Measurements from ENCODE around the gene DCLK1. TPM values are rescaled to one million over a fixed set of nuclear protein-coding genes. Genes with fewer than 3 reads are reported as not detected.

DCLK1 gene
- total and polyA plus RNA-seq, 10 of the 15 experiments (the other 5 are each of a cell fraction or from before 2014, with no cell fraction given), result not detected

GRCh38 chr13:35720290-35720689, 410.9 kb downstream of the DCLK1 start:
- Histone ChIP-seq H3K79me2 (ENCODE audit: control insufficient read depth, insufficient read depth, low read length) (no peaks in the 10 kb centered on the region), H3K36me3 (ENCODE audit: control insufficient read depth in 2 of 2, insufficient read depth in 2 of 2, low read length in 1 of 2) (no peaks in the 10 kb centered on the region), H3K4me3 (no peak overlapping the region), H3K27ac (ENCODE audit: control insufficient read depth, insufficient read depth) (no peak overlapping the region), H2AFZ (ENCODE audit: control insufficient read depth, low read depth, low read length) (no peak overlapping the region), H3K27me3 (replicated peaks in 1 of 2; ENCODE audit: control insufficient read depth in 2 of 2, insufficient read depth in 2 of 2, low read length in 1 of 2) (no peaks in the 10 kb centered on the region; a peak in 1 of 4 replicates), H3K9ac (ENCODE audit: control insufficient read depth, insufficient read depth, low read length) (no peak overlapping the region), H3K9me3 (replicated peaks; ENCODE audit: control insufficient read depth, insufficient read depth, low read length) (no peaks in the 10 kb centered on the region), H4K20me1 (ENCODE audit: control insufficient read depth, insufficient read depth) (no peaks in the 10 kb centered on the region), H3K4me2 (ENCODE audit: control insufficient read depth, insufficient read depth) (no peak overlapping the region), H3K4me1 (ENCODE audit: control insufficient read depth, insufficient read depth, low read length) (no peaks in the 10 kb centered on the region)
- POLR2A ChIA-PET, result no interaction called here
- TF ChIP-seq NBN (IDR thresholded peaks at IDR 0.05), result no peak
- no peak for TF ChIP-seq ELK1 (IDR thresholded peaks at IDR 0.05; ENCODE audit: low read depth, low read length)
- TF ChIP-seq ZBTB40 (IDR thresholded peaks at IDR 0.05; ENCODE audit: borderline replicate concordance), result no peak
- BruUV-seq (replicated peaks), result no TSS peak
- in situ Hi-C loops (cut with MboI) (no loop called here), intact Hi-C loops (cut with micrococcal nuclease; ENCODE audit: unreplicated experiment) (loop anchor here (2.0 to 5.0 kb wide), 2 partner anchors 67 to 89 kb away; no protein-coding TSS in a partner anchor)
- DNase-seq (ENCODE audit: low read depth, low spot score) (no peak), ATAC-seq (no peak), FAIRE-seq (no peak)
- RAD21 ChIA-PET (ENCODE audit: unreplicated experiment), result no interaction called here
- SMC1A ChIA-PET (ENCODE audit: uncharacterized antibody, unreplicated experiment), result no interaction called here
- CTCF ChIA-PET, result interaction anchor here (1.5 kb wide), 1 partner anchor 48 kb away, joined by 3 read pairs; no protein-coding TSS in a partner anchor
- WGBS (ENCODE audit: insufficient coverage, insufficient replicate concordance, low lambda C conversion rate, missing lambda C conversion rate), result 44% methylated on average over 5 of the region's 5 CpGs

Other genes starting within 250 kb of the DCLK1 start
- gene SOHLH2, start 83.2 kb upstream of the DCLK1 start, total RNA-seq (2014; rRNA removed), result not detected in 2 replicates
- not detected in 2 replicates for gene SOHLH2, start 83.2 kb upstream of the DCLK1 start, total RNA-seq (2014; rRNA removed; fragmentation: Illumina TruSeq; extraction: Trizol)
- gene SOHLH2, start 83.2 kb upstream of the DCLK1 start, total RNA-seq (2021), result not detected in 2 replicates
- gene SOHLH2, start 83.2 kb upstream of the DCLK1 start, polyA plus RNA-seq (2011; rRNA removed), result 2.4 TPM in 2 replicates
- 0.08 TPM in 1 of 2 replicates, not detected in the other for gene SOHLH2, start 83.2 kb upstream of the DCLK1 start, polyA plus RNA-seq (2014; fragmentation: Illumina TruSeq; extraction: Trizol)
- gene SOHLH2, start 83.2 kb upstream of the DCLK1 start, polyA plus RNA-seq (2014; fragmentation: Nextera tagmentation; extraction: Ambion mirVana), result not detected
- not detected in 2 replicates for gene SOHLH2, start 83.2 kb upstream of the DCLK1 start, polyA plus RNA-seq (2014; rRNA removed)
- gene SOHLH2, start 83.2 kb upstream of the DCLK1 start, polyA plus RNA-seq (2016; fragmentation: Nextera tagmentation; extraction: Ambion mirVana), result not detected
- 0.22 TPM in 1 of 2 replicates, not detected in the other for gene CCDC169, start 166.4 kb upstream of the DCLK1 start, total RNA-seq (2014; rRNA removed)
- gene CCDC169, start 166.4 kb upstream of the DCLK1 start, total RNA-seq (2014; rRNA removed; fragmentation: Illumina TruSeq; extraction: Trizol), result 0.13 TPM in 1 of 2 replicates, not detected in the other
- not detected in 2 replicates for gene CCDC169, start 166.4 kb upstream of the DCLK1 start, total RNA-seq (2021)
- gene CCDC169, start 166.4 kb upstream of the DCLK1 start, polyA plus RNA-seq (2011; rRNA removed), result 1.4 and 1.7 TPM in 2 replicates
- gene CCDC169, start 166.4 kb upstream of the DCLK1 start, polyA plus RNA-seq (2014; fragmentation: Illumina TruSeq; extraction: Trizol), result 0.24 TPM in 1 of 2 replicates, not detected in the other
- gene CCDC169, start 166.4 kb upstream of the DCLK1 start, polyA plus RNA-seq (2014; fragmentation: Nextera tagmentation; extraction: Ambion mirVana), result under 1 TPM; 0.13 to 0.37 TPM
- gene CCDC169, start 166.4 kb upstream of the DCLK1 start, polyA plus RNA-seq (2014; rRNA removed), result not detected in 2 replicates
- under 1 TPM in 1 of 2 experiments, not detected in 1; 0.25 TPM for gene CCDC169, start 166.4 kb upstream of the DCLK1 start, polyA plus RNA-seq (2016; fragmentation: Nextera tagmentation; extraction: Ambion mirVana)
- 20.9 and 22.1 TPM in 2 replicates for gene SPART, start 215.0 kb upstream of the DCLK1 start, total RNA-seq (2014; rRNA removed)
- 48.3 and 50.0 TPM in 2 replicates for gene SPART, start 215.0 kb upstream of the DCLK1 start, total RNA-seq (2014; rRNA removed; fragmentation: Illumina TruSeq; extraction: Trizol)
- gene SPART, start 215.0 kb upstream of the DCLK1 start, total RNA-seq (2021), result 35.6 and 36.2 TPM in 2 replicates
- 52.2 and 63.5 TPM in 2 replicates for gene SPART, start 215.0 kb upstream of the DCLK1 start, polyA plus RNA-seq (2011; rRNA removed)
- 74.6 and 105 TPM in 2 replicates for gene SPART, start 215.0 kb upstream of the DCLK1 start, polyA plus RNA-seq (2014; fragmentation: Illumina TruSeq; extraction: Trizol)
- gene SPART, start 215.0 kb upstream of the DCLK1 start, polyA plus RNA-seq (2014; fragmentation: Nextera tagmentation; extraction: Ambion mirVana), result 10 to 100 TPM; 17.6 to 20.9 TPM
- 34.4 and 35.9 TPM in 2 replicates for gene SPART, start 215.0 kb upstream of the DCLK1 start, polyA plus RNA-seq (2014; rRNA removed)
- 10 to 100 TPM; 59.7 to 65.9 TPM for gene SPART, start 215.0 kb upstream of the DCLK1 start, polyA plus RNA-seq (2016; fragmentation: Nextera tagmentation; extraction: Ambion mirVana)